Sigmoid colon (tissue), 7 donors: Measurements from ENCODE around the gene CHRM1. TPM values are rescaled to one million over a fixed set of nuclear protein-coding genes. Genes with fewer than 3 reads are reported as not detected.

Source experiments
- DNase-seq: peaks from one replicate; pipeline ENCODE4 v3.0.0-alpha.2; 2019
- H3K27ac ChIP-seq, 4 donors: fragments of 200-600 bp; sonication (generic); one replicate each; pipeline ENCODE4 v1.5.1; 2016 to 2019; ENCODE audit warnings: mild to moderate bottlenecking in 1 of 4
- H3K27me3 ChIP-seq, 3 donors: fragments of 200-600 bp; sonication (generic); one replicate each; pipeline ENCODE4 v1.5.1; 2019; ENCODE audit warnings: mild to moderate bottlenecking in 1 of 3
- H3K36me3 ChIP-seq, 4 donors: fragments of 200-600 bp; sonication (generic); one replicate each; pipeline ENCODE4 v1.5.1; 2016 to 2019
- H3K4me1 ChIP-seq, 4 donors: fragments of 200-600 bp; sonication (generic); one replicate each; pipeline ENCODE4 v1.5.1; 2017 to 2019
- H3K4me3 ChIP-seq, 4 donors: fragments of 200-600 bp; sonication (generic); one replicate each; pipeline ENCODE4 v1.5.1; 2017 to 2019; ENCODE audit warnings: mild to moderate bottlenecking in 2 of 4, moderate library complexity in 1 of 4
- H3K9me3 ChIP-seq, 4 donors: fragments of 200-600 bp in 3 of 4; sonication (generic) in 3 of 4; one replicate each; pipeline versions ENCODE4 v1.5.1 to v1.6.1; 2013 to 2019
- EP300 ChIP-seq, 4 donors: sonication (generic); formaldehyde crosslinking; IDR thresholded peaks; one replicate each; pipeline ENCODE4 v1.6.1; 2017; ENCODE audit warnings: antibody characterized with exemption in 4 of 4
- POLR2A ChIP-seq, 2 donors: fragments of 450-650 bp; IDR thresholded peaks; one replicate each; pipeline ENCODE4 v1.6.1; 2016; ENCODE audit warnings: antibody characterized with exemption in 2 of 2, mild to moderate bottlenecking in 2 of 2, moderate library complexity in 2 of 2
- POLR2AphosphoS5 ChIP-seq, 4 donors: sonication (generic); formaldehyde crosslinking; IDR thresholded peaks; one replicate each; pipeline ENCODE4 v1.6.1; 2017; ENCODE audit warnings: antibody characterized with exemption in 4 of 4
- WGBS, 2 donors: extraction: QIAGEN DNeasy Blood & Tissue Kit; methylation state at CpG; one replicate each; pipeline ENCODE4 v1.1.7; 2013; 5-methylcytosine and 5-hydroxymethylcytosine counted together
- intact Hi-C: fragments of 100-400 bp; cut with DNase I; formaldehyde crosslinking; loops from one replicate; pipeline ENCODE4 v1.15.1; 2023
- polyA plus RNA-seq, 3 donors: library from polyadenylated mRNA; stranded (reverse); fragments of 200-250 nt; gene quantifications; one replicate each; pipeline ENCODE4 v1.2.3, GENCODE V29; 2013
- total RNA-seq, 4 donors: library from RNA; depleted of rRNA; stranded (reverse); fragments of >200 nt; gene quantifications; one replicate each; pipeline ENCODE4 v1.1.0, GENCODE V29; 2016
- TF ChIP-seq, protein P1 (sequence below), 4 experiments: fragments of 450-650 bp in 3 of 4; fragments of 200-600 bp in 1 of 4; IDR thresholded peaks; one replicate each; pipeline ENCODE4 v1.5.1; 2016 to 2019; ENCODE audit warnings: antibody characterized with exemption in 4 of 4, mild to moderate bottlenecking in 3 of 4, moderate library complexity in 2 of 4
- donor health status: healthy with polysubstance abuse.
- donor health status: Bipolar disorder and iron deficiency.
- donor health status: healthy.

Gene CHRM1
- total and polyA plus RNA-seq, 7 donors: 0.16 to 0.60 (median 0.41) TPM; not detected in 2

DNA sequence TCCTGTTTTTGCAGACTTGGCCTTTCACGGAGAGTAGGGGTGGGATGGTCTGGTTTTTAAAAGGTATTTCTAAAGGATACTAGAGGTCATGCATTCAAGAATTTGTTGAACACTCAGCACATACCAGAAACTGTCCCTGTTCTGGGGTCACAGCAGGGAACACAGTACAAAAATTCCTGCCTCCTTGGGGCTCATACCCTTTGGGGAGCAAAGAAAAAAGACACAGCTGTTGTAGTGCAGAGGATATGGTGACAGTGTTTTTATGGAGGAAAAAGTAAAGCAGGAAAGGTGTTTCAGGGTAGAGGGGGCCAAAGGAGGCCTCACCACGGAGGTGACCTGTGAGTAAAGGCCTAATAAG, 32.1 kb downstream of the CHRM1 start:
- 64 to 66% methylated on average over 2 of the region's 2 CpGs for WGBS, 2 donors
- no peak for DNase-seq
- H3K4me3 ChIP-seq: no peak overlapping the region
- peaks cover 0 to 31% (median 15%) of the 10 kb centered on the region in 4 donors for H3K4me1 ChIP-seq
- intact Hi-C loops: loop anchor here (10.0 kb wide), 1 partner anchor 494 kb away; no protein-coding TSS in a partner anchor
- TF ChIP-seq, protein P1, sequence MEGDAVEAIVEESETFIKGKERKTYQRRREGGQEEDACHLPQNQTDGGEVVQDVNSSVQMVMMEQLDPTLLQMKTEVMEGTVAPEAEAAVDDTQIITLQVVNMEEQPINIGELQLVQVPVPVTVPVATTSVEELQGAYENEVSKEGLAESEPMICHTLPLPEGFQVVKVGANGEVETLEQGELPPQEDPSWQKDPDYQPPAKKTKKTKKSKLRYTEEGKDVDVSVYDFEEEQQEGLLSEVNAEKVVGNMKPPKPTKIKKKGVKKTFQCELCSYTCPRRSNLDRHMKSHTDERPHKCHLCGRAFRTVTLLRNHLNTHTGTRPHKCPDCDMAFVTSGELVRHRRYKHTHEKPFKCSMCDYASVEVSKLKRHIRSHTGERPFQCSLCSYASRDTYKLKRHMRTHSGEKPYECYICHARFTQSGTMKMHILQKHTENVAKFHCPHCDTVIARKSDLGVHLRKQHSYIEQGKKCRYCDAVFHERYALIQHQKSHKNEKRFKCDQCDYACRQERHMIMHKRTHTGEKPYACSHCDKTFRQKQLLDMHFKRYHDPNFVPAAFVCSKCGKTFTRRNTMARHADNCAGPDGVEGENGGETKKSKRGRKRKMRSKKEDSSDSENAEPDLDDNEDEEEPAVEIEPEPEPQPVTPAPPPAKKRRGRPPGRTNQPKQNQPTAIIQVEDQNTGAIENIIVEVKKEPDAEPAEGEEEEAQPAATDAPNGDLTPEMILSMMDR (IDR thresholded peaks at IDR 0.05): no peak
- TF ChIP-seq EP300 (IDR thresholded peaks at IDR 0.05) (no peak), POLR2AphosphoS5 (IDR thresholded peaks at IDR 0.05) (no peak), POLR2A (IDR thresholded peaks at IDR 0.05) (no peak)
- no peaks in the 10 kb centered on the region for H3K27me3 ChIP-seq
- H3K27ac ChIP-seq: peak overlapping the region in 1 of 4 donors; percentile 26
- peaks cover 51 to 57% (median 54%) of the 10 kb centered on the region in 4 donors for H3K36me3 ChIP-seq
- H3K9me3 ChIP-seq: no peaks in the 10 kb centered on the region

DNA sequence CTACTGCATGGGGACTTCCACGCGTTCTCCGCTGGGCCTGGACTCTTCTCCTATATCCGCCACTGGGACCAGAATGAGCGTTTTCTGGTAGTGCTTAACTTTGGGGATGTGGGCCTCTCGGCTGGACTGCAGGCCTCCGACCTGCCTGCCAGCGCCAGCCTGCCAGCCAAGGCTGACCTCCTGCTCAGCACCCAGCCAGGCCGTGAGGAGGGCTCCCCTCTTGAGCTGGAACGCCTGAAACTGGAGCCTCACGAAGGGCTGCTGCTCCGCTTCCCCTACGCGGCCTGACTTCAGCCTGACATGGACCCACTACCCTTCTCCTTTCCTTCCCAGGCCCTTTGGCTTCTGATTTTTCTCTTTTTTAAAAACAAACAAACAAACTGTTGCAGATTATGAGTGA, 32.8 kb downstream of the CHRM1 start:
- Histone ChIP-seq H3K4me3 (no peak overlapping the region), H3K27ac (peak overlapping the region in 1 of 4 donors; percentile 26), H3K9me3 (no peaks in the 10 kb centered on the region), H3K4me1 (peaks cover 0 to 38% (median 22%) of the 10 kb centered on the region in 4 donors), H3K36me3 (peaks cover 57 to 64% (median 60%) of the 10 kb centered on the region in 4 donors), H3K27me3 (no peaks in the 10 kb centered on the region)
- WGBS, 2 donors: 93 to 94% methylated on average over 14 of the region's 14 CpGs
- intact Hi-C loops: loop anchor here (10.0 kb wide), 1 partner anchor 494 kb away; no protein-coding TSS in a partner anchor
- TF ChIP-seq POLR2A (IDR thresholded peaks at IDR 0.05): no peak
- TF ChIP-seq, protein P1 (IDR thresholded peaks at IDR 0.05): no peak
- TF ChIP-seq POLR2AphosphoS5 (IDR thresholded peaks at IDR 0.05): no peak
- no peak for TF ChIP-seq EP300 (IDR thresholded peaks at IDR 0.05)
- no peak for DNase-seq

DNA sequence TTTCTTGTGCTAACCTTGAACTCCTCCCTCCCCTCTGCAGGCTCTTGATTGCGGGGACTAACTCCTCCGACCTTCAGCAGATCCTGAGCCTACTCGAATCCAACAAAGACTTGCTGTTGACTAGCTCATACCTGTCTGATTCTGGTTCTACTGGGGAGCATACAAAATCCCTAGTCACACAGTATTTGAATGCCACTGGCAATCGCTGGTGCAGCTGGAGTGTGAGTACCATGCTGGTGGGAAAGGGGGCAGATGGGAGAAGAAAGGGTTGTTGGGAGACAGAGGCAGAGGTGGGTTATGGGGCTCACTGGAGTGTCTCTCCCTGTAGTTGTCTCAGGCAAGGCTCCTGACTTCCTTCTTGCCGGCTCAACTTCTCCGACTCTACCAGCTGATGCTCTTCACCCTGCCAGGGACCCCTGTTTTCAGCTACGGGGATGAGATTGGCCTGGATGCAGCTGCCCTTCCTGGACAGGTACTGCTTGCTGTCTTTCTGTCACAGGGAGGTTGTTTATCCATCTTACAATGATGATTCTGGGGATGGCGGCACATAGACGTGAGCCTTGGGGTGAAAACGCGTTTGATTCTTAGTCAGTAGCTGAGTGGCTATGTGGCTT, 35.9 kb downstream of the CHRM1 start:
- no peaks in the 10 kb centered on the region for H3K27me3 ChIP-seq
- H3K27ac ChIP-seq: peak overlapping the region in 1 of 4 donors; percentile 14
- peaks cover 0 to 57% (median 38%) of the 10 kb centered on the region in 4 donors for H3K4me1 ChIP-seq
- no peaks in the 10 kb centered on the region for H3K9me3 ChIP-seq
- H3K36me3 ChIP-seq: peaks cover 57 to 76% (median 68%) of the 10 kb centered on the region in 4 donors
- DNase-seq: no peak
- no peak overlapping the region for H3K4me3 ChIP-seq
- WGBS, 2 donors: 92 to 95% methylated on average over 11 of the region's 11 CpGs
- intact Hi-C loops: loop anchor here (10.0 kb wide), 1 partner anchor 490 kb away; no protein-coding TSS in a partner anchor
- TF ChIP-seq POLR2A (IDR thresholded peaks at IDR 0.05): no peak
- no peak for TF ChIP-seq EP300 (IDR thresholded peaks at IDR 0.05)
- TF ChIP-seq, protein P1 (IDR thresholded peaks at IDR 0.05): no peak
- TF ChIP-seq POLR2AphosphoS5 (IDR thresholded peaks at IDR 0.05): no peak

DNA sequence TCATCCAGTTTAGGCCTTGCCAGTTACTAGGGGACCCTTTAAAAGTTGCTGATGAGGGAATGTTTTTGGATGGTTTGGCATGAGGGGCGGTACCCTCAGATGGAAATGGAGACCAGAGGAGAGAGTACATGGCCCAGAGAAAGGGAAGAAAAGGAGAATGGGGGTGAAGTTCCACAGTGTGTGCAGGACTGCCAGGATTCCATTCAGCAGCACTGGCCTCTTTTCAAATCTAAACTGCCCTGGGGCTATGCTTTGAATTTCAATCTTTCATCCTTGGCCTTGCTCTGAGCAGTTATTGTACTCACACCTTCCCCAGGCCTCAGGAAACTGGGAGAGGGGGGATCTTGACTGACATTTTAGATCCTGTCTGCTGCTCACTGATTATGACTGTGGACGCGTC, 37.5 kb downstream of the CHRM1 start:
- DNase-seq: no peak
- TF ChIP-seq POLR2AphosphoS5 (IDR thresholded peaks at IDR 0.05) (no peak), EP300 (IDR thresholded peaks at IDR 0.05) (no peak), POLR2A (IDR thresholded peaks at IDR 0.05) (no peak)
- TF ChIP-seq, protein P1 (IDR thresholded peaks at IDR 0.05): no peak
- Histone ChIP-seq H3K4me3 (peak overlapping the region in 1 of 4 donors; percentile 93), H3K36me3 (peaks cover 46 to 65% (median 60%) of the 10 kb centered on the region in 4 donors), H3K4me1 (peaks cover 0 to 65% (median 53%) of the 10 kb centered on the region in 4 donors), H3K27ac (peak overlapping the region in 3 of 4 donors; percentile 98 to 100 (median 99)), H3K27me3 (no peaks in the 10 kb centered on the region), H3K9me3 (no peaks in the 10 kb centered on the region)
- WGBS, 2 donors: 90 to 91% methylated on average over 3 of the region's 3 CpGs
- intact Hi-C loops: loop anchor here (10.0 kb wide), 1 partner anchor 489 kb away; no protein-coding TSS in a partner anchor
